Parathyroid adenoma (tissue), 2 donors: ENCODE results near the gene AFF1.

ENCODE experiments used
- H2AFZ ChIP-seq: fragments of 300-600 bp; sonication (generic); one replicate; pipeline ENCODE4 v1.7.0; 2017; ENCODE audit warnings: antibody characterized with exemption, mild to moderate bottlenecking
- H3K27ac ChIP-seq: fragments of 300-600 bp; sonication (generic); one replicate; pipeline ENCODE4 v1.7.0; 2017
- H3K27me3 ChIP-seq: fragments of 300-600 bp; sonication (generic); one replicate; pipeline ENCODE4 v1.7.0; 2017; ENCODE audit warnings: low read length; ENCODE audit not compliant: control insufficient read depth, insufficient read depth
- H3K36me3 ChIP-seq: fragments of 300-600 bp; sonication (generic); one replicate; pipeline ENCODE4 v1.7.0; 2017; ENCODE audit warnings: low read length; ENCODE audit not compliant: control insufficient read depth, insufficient read depth
- H3K4me1 ChIP-seq: fragments of 300-600 bp; sonication (generic); one replicate; pipeline ENCODE4 v1.7.0; 2017; ENCODE audit warnings: control low read depth
- H3K4me2 ChIP-seq: fragments of 300-600 bp; sonication (generic); one replicate; pipeline ENCODE4 v1.7.0; 2017; ENCODE audit warnings: low read length
- H3K4me3 ChIP-seq: fragments of 300-600 bp; sonication (generic); one replicate; pipeline ENCODE4 v1.7.0; 2017; ENCODE audit warnings: low read depth, low read length
- H3K79me2 ChIP-seq: fragments of 300-600 bp; sonication (generic); one replicate; pipeline ENCODE4 v1.7.0; 2017; ENCODE audit warnings: control low read depth
- H3K9ac ChIP-seq: fragments of 300-600 bp; sonication (generic); one replicate; pipeline ENCODE4 v1.7.0; 2017; ENCODE audit warnings: mild to moderate bottlenecking
- H3K9me3 ChIP-seq: fragments of 300-600 bp; sonication (generic); one replicate; pipeline ENCODE4 v1.7.0; 2017; ENCODE audit warnings: low read length; ENCODE audit not compliant: control insufficient read depth
- TF ChIP-seq, protein P1 (sequence below): fragments of 300-600 bp; sonication (generic); IDR thresholded peaks from one replicate; pipeline ENCODE4 v1.7.0; 2017; ENCODE audit warnings: antibody characterized with exemption, mild to moderate bottlenecking
- donor health status: primary hyperparathyroidism.

The AFF1 gene

DNA sequence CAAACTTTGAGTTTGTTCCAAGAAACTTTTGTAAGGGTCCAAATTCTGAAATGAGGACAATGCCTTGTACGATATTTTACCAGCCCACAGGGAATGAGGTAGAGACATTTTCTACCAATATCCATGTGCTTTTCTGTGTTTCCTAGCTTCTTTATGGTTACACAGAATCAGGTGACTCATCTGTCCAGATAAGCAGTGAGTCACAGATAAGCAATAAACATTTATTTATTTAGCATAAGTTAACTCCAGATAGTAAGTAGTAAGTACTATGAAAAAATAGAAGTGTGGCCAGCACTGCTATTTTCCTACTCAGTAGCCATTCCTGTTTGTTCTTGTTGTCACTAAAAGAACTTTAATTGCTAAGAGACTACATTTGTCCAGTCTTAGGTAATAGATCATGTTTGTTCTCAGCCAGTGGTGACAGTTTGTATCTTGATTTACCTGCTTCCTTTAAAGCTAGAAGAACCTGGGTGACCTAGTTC, 7.4 kb downstream of the AFF1 start:
- TF ChIP-seq, protein P1, sequence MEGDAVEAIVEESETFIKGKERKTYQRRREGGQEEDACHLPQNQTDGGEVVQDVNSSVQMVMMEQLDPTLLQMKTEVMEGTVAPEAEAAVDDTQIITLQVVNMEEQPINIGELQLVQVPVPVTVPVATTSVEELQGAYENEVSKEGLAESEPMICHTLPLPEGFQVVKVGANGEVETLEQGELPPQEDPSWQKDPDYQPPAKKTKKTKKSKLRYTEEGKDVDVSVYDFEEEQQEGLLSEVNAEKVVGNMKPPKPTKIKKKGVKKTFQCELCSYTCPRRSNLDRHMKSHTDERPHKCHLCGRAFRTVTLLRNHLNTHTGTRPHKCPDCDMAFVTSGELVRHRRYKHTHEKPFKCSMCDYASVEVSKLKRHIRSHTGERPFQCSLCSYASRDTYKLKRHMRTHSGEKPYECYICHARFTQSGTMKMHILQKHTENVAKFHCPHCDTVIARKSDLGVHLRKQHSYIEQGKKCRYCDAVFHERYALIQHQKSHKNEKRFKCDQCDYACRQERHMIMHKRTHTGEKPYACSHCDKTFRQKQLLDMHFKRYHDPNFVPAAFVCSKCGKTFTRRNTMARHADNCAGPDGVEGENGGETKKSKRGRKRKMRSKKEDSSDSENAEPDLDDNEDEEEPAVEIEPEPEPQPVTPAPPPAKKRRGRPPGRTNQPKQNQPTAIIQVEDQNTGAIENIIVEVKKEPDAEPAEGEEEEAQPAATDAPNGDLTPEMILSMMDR: no peak
- Histone ChIP-seq H3K9me3 (no peaks in the 10 kb centered on the region), H3K27ac (no peak overlapping the region), H3K79me2 (peaks cover 2% of the 10 kb centered on the region), H3K9ac (no peak overlapping the region), H2AFZ (no peak overlapping the region), H3K4me1 (no peaks in the 10 kb centered on the region), H3K36me3 (no peaks in the 10 kb centered on the region), H3K27me3 (no peaks in the 10 kb centered on the region), H3K4me2 (no peak overlapping the region), H3K4me3 (no peak overlapping the region)

DNA sequence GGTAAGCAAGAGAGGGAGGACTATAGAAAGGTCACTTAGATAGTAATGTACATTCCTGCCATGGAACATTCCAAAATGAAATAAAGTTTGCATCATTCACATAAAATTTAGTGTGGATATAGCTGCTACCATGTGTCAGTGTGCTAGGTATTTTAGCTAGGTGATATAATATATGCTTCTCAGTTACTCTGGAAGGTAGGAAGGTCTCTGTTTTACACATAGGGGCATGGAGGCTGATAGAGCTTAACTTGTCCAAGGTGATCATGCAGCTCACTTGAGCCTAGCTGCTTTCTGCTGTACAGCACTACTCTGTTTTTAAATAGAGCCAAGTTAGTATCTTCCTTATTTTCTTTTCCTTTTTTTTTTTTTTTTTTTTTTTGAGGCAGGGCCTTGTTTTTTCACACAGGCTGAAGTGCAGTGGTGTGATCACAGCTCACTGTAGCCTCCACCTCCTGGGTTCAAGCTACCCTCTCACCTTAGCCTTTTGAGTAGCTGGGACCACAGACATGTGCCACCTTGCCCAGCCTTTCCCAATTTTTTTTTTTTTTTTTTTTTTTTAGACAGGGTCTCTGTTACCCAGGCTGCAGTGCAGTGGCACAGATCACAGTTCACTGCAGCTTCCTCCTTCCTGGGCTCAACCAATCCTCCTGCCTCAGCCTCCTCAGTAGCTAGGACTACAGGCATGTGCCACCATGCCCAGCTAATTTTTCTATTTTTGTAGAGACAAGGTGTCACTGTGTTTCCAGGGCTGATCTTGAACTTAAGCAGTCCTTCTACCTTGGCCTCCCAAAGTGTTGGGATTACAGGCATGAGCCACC, 10.4 kb downstream of the AFF1 start:
- H3K4me2 ChIP-seq: no peak overlapping the region
- H2AFZ ChIP-seq: no peak overlapping the region
- H3K4me1 ChIP-seq: no peaks in the 10 kb centered on the region
- TF ChIP-seq, protein P1: no peak
- H3K27me3 ChIP-seq: no peaks in the 10 kb centered on the region
- H3K9ac ChIP-seq: no peak overlapping the region
- no peak overlapping the region for H3K4me3 ChIP-seq
- peaks cover 2% of the 10 kb centered on the region for H3K79me2 ChIP-seq
- no peak overlapping the region for H3K27ac ChIP-seq
- H3K9me3 ChIP-seq: no peaks in the 10 kb centered on the region
- H3K36me3 ChIP-seq: no peaks in the 10 kb centered on the region

DNA sequence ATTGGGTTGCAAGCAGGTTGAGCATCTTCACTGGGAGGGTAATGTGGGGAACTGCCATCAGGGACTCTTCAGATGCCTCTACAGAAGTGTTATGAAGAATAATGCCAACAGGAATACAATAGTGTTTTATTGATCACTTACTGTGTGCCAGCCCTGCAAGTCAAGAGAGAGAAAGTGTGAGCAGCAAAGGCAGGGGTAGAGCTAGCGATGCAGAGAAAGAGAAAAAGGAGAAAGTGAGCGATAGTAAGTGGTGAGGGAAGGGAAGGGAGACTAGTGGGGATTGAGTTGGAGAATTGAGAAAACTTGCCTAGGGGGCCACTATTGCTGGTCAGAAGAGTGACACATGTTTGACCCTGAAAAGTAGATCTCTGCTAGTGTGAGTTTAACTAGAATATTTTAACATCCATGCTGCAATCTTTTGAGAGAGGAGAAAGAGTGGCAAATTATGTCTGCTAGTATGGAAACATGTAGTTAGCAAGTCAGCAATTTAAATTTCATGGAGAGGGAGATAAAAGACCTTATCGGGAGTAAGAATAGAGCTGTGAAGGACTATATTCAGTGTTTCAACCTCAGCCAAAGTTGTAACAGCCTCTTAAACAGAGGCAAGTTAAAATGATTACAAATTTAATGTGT, 12.2 kb downstream of the AFF1 start:
- Histone ChIP-seq H3K4me2 (no peak overlapping the region), H3K4me3 (no peak overlapping the region), H3K9me3 (no peaks in the 10 kb centered on the region), H3K27ac (no peak overlapping the region), H3K9ac (no peak overlapping the region), H3K4me1 (no peaks in the 10 kb centered on the region), H3K36me3 (no peaks in the 10 kb centered on the region), H3K79me2 (peaks cover 2% of the 10 kb centered on the region), H2AFZ (no peak overlapping the region), H3K27me3 (no peaks in the 10 kb centered on the region)
- TF ChIP-seq, protein P1: no peak

DNA sequence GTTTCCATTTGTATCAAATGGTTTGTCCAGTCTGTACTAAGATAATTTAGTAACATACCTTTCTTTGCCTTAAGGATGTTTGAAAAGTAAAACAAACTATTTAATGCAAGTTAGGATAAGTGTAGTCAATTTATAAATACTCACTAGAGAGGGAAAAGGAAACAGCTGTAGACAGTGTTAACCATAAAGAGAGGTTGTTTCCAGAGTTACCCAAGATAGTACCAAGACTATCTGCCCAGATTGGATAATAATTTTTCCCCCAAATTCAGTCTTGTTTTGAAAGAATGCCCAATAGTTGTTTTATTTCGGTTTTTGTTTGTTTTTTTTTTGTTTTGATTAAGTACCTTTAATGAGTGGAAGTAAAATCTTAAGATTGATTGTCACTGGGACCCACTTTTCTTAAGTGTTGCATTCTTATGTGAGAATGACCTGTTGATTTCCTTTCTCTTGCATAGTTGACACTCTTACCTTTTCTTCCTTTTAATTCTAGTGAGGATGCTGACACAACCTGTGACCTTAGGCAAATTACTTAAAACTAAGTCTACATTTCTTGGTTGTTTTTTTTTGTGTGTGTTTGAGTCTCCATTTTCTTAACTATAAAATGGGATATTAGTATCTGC, 12.8 kb downstream of the AFF1 start:
- Histone ChIP-seq H3K79me2 (peaks cover 2% of the 10 kb centered on the region), H3K4me1 (no peaks in the 10 kb centered on the region), H3K36me3 (no peaks in the 10 kb centered on the region), H3K9me3 (no peaks in the 10 kb centered on the region), H3K4me2 (no peak overlapping the region), H3K4me3 (no peak overlapping the region), H3K27me3 (no peaks in the 10 kb centered on the region), H2AFZ (no peak overlapping the region), H3K27ac (no peak overlapping the region), H3K9ac (no peak overlapping the region)
- TF ChIP-seq, protein P1: no peak
